Fibroblast of mammary gland (primary cell): ENCODE results near the gene PAK3.

ENCODE experiments used
- DNase-seq: peaks from one replicate; pipeline ENCODE4 v3.0.0-alpha.2; 2010; ENCODE audit warnings: low read depth
- H3K4me3 ChIP-seq: 2 replicates; pipeline ENCODE4 v1.5.1; 2011; ENCODE audit warnings: low read depth, mild to moderate bottlenecking, low read length, moderate library complexity; ENCODE audit not compliant: control insufficient read depth
- CTCF ChIP-seq: conservative IDR thresholded peaks from 2 replicates; pipeline ENCODE4 v1.5.1; 2011; ENCODE audit warnings: low read depth, low read length, inconsistent platforms; ENCODE audit not compliant: control insufficient read depth, insufficient read depth

PAK3 gene

GRCh38 chrX:111095974-111096895 is at the start of gene PAK3:
TSS of gene PAK3 (plus strand) at chrX:111096191. CDS start at chrX:111123104, 26,913 bp downstream.
- DNase-seq = peak; percentile 48
- peak within 1 kb of the TSS; percentile 40 for H3K4me3 ChIP-seq
- no peak for TF ChIP-seq CTCF

GRCh38 chrX:111047575-111047974 is 48.4 kb upstream of the PAK3 start:
- H3K4me3 ChIP-seq = no peak overlapping the region
- TF ChIP-seq CTCF = no peak
- DNase-seq = peak; percentile 16

- DNase-seq = no peak
- TF ChIP-seq CTCF = no peak
- no peak overlapping the region for H3K4me3 ChIP-seq
Measured at GRCh38 chrX:111052478-111052877, 43.5 kb upstream of the PAK3 start.

- no peak for DNase-seq
- TF ChIP-seq CTCF = no peak
- H3K4me3 ChIP-seq = no peak overlapping the region
Measured at GRCh38 chrX:111071542-111072277, 24.3 kb upstream of the PAK3 start.

- H3K4me3 ChIP-seq = no peak overlapping the region
- TF ChIP-seq CTCF = no peak
- DNase-seq = peak; percentile 15
Measured at GRCh38 chrX:111083081-111083480, 12.9 kb upstream of the PAK3 start.

- H3K4me3 ChIP-seq = no peak overlapping the region
- DNase-seq = no peak
- TF ChIP-seq CTCF = no peak
Measured at GRCh38 chrX:111086591-111087006, 9.4 kb upstream of the PAK3 start.
